ENCODE measurements around the gene CUL4A.

DNA sequence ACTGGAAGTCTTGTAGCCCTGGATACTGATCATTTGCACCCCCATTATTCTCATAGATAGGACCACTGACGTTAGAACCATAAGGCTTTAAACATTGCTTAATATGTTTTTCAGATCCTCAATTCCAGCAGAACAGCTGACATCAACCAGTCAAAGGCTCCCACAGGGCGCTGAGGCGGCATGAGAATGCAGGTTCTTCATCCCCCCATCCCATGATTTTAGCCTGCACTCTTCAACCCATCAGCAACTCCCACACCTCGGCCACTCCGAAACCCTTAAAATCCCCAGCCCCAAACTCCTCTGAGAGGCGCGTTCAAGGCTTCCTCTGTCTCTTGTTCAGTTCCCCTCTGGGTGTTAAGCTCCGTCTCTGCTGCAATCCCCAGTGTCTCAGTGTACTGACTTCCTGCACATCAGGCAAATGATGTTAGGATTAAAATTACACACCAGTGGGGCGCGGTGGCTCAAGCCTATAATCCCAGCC lies 63.3 kb downstream of the CUL4A start:
- TF ChIP-seq, protein P1, sequence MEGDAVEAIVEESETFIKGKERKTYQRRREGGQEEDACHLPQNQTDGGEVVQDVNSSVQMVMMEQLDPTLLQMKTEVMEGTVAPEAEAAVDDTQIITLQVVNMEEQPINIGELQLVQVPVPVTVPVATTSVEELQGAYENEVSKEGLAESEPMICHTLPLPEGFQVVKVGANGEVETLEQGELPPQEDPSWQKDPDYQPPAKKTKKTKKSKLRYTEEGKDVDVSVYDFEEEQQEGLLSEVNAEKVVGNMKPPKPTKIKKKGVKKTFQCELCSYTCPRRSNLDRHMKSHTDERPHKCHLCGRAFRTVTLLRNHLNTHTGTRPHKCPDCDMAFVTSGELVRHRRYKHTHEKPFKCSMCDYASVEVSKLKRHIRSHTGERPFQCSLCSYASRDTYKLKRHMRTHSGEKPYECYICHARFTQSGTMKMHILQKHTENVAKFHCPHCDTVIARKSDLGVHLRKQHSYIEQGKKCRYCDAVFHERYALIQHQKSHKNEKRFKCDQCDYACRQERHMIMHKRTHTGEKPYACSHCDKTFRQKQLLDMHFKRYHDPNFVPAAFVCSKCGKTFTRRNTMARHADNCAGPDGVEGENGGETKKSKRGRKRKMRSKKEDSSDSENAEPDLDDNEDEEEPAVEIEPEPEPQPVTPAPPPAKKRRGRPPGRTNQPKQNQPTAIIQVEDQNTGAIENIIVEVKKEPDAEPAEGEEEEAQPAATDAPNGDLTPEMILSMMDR (IDR thresholded peaks at IDR 0.05) = no peak
- TF ChIP-seq EZH2 (IDR thresholded peaks at IDR 0.05; ENCODE audit: borderline replicate concordance, insufficient read depth, low read depth, low read length, poor library complexity, severe bottlenecking) = no peak
